ENCODE measurements around the gene DND1. TPM values are rescaled to one million over a fixed set of nuclear protein-coding genes. Genes with fewer than 3 reads are reported as not detected.

Gene DND1
- total RNA-seq, 4 donors from 2014 or later, result 0.19 to 0.75 TPM; not detected in 2

DNA sequence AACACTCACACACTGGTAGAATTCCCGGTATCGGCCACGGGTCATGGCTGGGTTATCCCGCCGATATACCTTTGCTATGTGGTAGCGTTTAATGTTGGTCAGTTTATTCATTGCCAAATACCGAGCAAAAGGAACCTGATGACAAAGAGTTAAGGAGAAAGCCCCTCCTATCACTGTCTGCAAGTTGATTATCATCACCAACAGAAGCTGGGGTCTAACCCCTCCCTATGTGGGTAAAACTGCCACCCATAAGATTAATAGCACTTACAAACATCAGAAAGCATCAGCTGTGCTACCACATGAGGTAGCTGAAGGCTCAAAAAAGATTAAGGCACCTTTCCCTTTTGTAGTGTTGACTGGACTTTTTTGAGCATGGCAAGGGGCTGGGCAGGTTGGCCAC is 5.6 kb upstream of the DND1 start:
- 97 to 98% methylated on average over 6 to 7 of the region's 7 CpGs for WGBS, 2 donors
- no peak overlapping the region for H3K27ac ChIP-seq
- no peaks in the 10 kb centered on the region for H3K4me1 ChIP-seq
- no peak for TF ChIP-seq POLR2A (IDR thresholded peaks at IDR 0.05)
- TF ChIP-seq, protein P1, sequence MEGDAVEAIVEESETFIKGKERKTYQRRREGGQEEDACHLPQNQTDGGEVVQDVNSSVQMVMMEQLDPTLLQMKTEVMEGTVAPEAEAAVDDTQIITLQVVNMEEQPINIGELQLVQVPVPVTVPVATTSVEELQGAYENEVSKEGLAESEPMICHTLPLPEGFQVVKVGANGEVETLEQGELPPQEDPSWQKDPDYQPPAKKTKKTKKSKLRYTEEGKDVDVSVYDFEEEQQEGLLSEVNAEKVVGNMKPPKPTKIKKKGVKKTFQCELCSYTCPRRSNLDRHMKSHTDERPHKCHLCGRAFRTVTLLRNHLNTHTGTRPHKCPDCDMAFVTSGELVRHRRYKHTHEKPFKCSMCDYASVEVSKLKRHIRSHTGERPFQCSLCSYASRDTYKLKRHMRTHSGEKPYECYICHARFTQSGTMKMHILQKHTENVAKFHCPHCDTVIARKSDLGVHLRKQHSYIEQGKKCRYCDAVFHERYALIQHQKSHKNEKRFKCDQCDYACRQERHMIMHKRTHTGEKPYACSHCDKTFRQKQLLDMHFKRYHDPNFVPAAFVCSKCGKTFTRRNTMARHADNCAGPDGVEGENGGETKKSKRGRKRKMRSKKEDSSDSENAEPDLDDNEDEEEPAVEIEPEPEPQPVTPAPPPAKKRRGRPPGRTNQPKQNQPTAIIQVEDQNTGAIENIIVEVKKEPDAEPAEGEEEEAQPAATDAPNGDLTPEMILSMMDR (IDR thresholded peaks at IDR 0.05), result no peak
- peaks cover 13 to 100% (median 26%) of the 10 kb centered on the region in 3 donors for H3K36me3 ChIP-seq
- no peak for DNase-seq
- no peak overlapping the region for H3K4me3 ChIP-seq
- no peaks in the 10 kb centered on the region for H3K9me3 ChIP-seq
- H3K27me3 ChIP-seq, result no peaks in the 10 kb centered on the region
- intact Hi-C loops (cut with DNase I), result no loop called here

DNA sequence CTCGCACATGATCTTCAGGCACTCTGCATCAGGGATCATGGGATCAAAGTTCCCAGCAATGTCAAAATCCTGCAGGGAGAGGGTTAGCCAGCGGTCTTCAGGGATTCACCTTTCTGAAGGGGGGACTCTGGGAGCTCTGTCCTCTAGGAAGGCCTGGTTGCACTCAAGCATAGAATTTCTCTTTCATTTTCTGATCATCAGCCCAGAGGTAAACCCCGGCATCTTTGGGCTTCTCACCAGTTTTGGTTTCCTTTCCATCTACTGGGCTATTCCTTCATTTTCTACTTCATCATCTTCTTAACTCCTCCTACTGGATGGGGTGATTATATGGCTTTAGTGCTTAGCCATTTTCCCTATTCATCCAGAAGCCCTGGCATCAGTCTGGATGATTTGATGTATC is 4.6 kb upstream of the DND1 start:
- Histone ChIP-seq H3K36me3 (peaks cover 17 to 100% (median 26%) of the 10 kb centered on the region in 3 donors), H3K4me3 (no peak overlapping the region), H3K27me3 (no peaks in the 10 kb centered on the region), H3K27ac (no peak overlapping the region), H3K9me3 (no peaks in the 10 kb centered on the region), H3K4me1 (no peaks in the 10 kb centered on the region)
- intact Hi-C loops (cut with DNase I), result no loop called here
- DNase-seq, result no peak
- no peak for TF ChIP-seq POLR2A (IDR thresholded peaks at IDR 0.05)
- TF ChIP-seq, protein P1 (IDR thresholded peaks at IDR 0.05), result no peak
- WGBS, 2 donors, result 64 to 83% methylated on average over 2 of the region's 3 CpGs

DNA sequence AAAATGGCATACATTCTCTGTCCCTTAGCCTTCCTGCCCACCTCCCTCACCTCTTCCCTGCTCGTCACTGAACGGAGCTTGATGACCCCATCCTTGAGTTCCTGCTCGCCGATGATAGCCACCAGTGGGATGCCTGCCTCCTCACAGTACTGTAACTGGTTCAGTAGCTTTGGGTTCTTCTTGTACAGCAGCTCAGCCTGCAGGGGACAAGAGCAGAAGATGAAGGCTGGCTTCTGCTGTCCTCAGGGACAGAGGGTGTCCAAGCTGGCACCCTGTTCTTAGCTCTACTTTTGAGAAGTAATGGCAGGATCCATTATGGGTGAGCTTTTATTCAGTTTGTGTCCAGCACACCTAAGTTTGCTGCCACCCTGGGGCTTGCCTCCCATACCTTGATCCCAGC is 1.3 kb upstream of the DND1 start:
- DNase-seq, result no peak
- no peaks in the 10 kb centered on the region for H3K27me3 ChIP-seq
- intact Hi-C loops (cut with DNase I), result no loop called here
- WGBS, 2 donors, result 96 to 100% methylated on average over 4 of the region's 4 CpGs
- H3K36me3 ChIP-seq, result peaks cover 17 to 100% (median 27%) of the 10 kb centered on the region in 3 donors
- H3K4me1 ChIP-seq, result peaks cover 0 to 10% (median 0%) of the 10 kb centered on the region in 3 donors
- no peak overlapping the region for H3K4me3 ChIP-seq
- TF ChIP-seq, protein P1 (IDR thresholded peaks at IDR 0.05), result no peak
- TF ChIP-seq POLR2A (IDR thresholded peaks at IDR 0.05), result no peak
- no peak overlapping the region for H3K27ac ChIP-seq
- no peaks in the 10 kb centered on the region for H3K9me3 ChIP-seq

DNA sequence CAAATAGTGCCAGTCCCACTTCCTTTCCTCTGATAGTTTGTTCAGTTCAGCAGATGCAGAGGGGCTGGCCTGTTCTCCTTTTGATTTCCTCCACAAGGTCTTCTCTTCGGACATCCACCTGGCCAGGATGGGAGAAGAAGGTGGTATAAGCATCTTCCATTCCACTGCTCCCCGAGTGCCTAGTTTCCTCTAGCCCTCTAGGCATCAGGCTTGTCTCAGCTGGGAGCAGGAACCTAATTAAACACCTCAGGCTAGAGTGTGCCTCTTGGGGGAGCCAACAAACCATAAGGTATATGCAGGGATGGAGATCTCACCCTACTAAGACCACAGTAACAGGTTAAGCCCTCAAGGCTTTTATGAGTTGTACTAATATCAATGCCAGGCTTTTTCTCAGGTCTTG is 835 bp upstream of the DND1 start:
- Histone ChIP-seq H3K27me3 (no peaks in the 10 kb centered on the region), H3K9me3 (no peaks in the 10 kb centered on the region), H3K36me3 (peaks cover 18 to 100% (median 31%) of the 10 kb centered on the region in 3 donors), H3K4me1 (peaks cover 0 to 10% (median 0%) of the 10 kb centered on the region in 3 donors), H3K27ac (no peak overlapping the region), H3K4me3 (no peak overlapping the region)
- DNase-seq, result no peak
- intact Hi-C loops (cut with DNase I), result no loop called here
- TF ChIP-seq, protein P1 (IDR thresholded peaks at IDR 0.05), result no peak
- no peak for TF ChIP-seq POLR2A (IDR thresholded peaks at IDR 0.05)
- 69 to 84% methylated on average over 2 of the region's 2 CpGs for WGBS, 2 donors

DNA sequence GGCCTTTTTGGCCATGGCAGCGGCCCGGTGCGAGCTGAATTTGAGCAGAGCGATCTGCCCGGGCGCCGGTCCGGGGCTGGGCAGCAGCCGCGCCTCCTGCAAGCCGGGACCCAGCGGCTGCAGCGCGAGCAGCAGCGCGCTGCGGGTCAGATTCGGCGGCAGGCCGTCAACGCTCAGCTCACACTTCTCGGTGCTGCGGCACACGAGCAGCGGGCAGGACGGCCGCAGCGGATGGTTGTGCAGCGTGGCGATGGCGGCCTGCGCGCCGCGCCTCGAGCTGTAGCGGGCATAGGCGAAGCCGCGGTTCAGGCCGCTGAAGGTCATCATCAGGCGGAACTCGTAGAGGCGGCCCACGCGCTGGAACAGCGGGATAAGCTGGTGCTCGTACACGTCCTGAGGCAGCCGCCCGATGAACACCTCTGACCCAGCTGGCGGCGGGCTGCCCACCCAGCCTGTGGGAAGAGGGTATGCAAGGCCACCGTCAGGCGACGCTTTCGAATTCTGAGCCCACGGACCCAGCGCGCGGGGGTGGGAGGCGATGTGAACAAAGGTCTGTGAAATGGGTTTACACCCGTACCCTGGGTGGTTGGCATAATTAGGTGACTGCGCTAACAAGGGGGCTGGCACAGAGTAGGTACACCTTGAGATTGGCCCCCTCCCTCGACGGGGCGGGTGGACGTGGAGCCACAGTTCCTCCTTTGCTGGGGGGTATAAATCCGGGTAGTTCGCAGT is 755 bp downstream of the DND1 start:
- no peak for DNase-seq
- no peak overlapping the region for H3K27ac ChIP-seq
- intact Hi-C loops (cut with DNase I), result no loop called here

More for the DNA sequence above, 755 bp downstream of the DND1 start:
- Histone ChIP-seq H3K4me1 (peaks cover 0 to 10% (median 0%) of the 10 kb centered on the region in 3 donors), H3K9me3 (no peaks in the 10 kb centered on the region), H3K27me3 (no peaks in the 10 kb centered on the region), H3K4me3 (peak overlapping the region in 3 of 4 donors; percentile 16 to 42 (median 19)), H3K36me3 (peaks cover 29 to 100% (median 38%) of the 10 kb centered on the region in 3 donors)
- TF ChIP-seq POLR2A (IDR thresholded peaks at IDR 0.05), result no peak
- TF ChIP-seq, protein P1 (IDR thresholded peaks at IDR 0.05), result no peak
- 64 to 78% methylated on average over 5 to 22 of the region's 70 CpGs for WGBS, 2 donors

All from esophagus squamous epithelium (tissue), 5 donors.